NCI-H446 treated with DMSO at 0.1 percent for 48 hours (cell line): ENCODE measurements around the gene HOXC13.

ENCODE experiments used
- DNase-seq: peaks from one replicate; lab custom pipeline; 2025; lab: John Stamatoyannopoulos, UW

HOXC13 gene

DNA sequence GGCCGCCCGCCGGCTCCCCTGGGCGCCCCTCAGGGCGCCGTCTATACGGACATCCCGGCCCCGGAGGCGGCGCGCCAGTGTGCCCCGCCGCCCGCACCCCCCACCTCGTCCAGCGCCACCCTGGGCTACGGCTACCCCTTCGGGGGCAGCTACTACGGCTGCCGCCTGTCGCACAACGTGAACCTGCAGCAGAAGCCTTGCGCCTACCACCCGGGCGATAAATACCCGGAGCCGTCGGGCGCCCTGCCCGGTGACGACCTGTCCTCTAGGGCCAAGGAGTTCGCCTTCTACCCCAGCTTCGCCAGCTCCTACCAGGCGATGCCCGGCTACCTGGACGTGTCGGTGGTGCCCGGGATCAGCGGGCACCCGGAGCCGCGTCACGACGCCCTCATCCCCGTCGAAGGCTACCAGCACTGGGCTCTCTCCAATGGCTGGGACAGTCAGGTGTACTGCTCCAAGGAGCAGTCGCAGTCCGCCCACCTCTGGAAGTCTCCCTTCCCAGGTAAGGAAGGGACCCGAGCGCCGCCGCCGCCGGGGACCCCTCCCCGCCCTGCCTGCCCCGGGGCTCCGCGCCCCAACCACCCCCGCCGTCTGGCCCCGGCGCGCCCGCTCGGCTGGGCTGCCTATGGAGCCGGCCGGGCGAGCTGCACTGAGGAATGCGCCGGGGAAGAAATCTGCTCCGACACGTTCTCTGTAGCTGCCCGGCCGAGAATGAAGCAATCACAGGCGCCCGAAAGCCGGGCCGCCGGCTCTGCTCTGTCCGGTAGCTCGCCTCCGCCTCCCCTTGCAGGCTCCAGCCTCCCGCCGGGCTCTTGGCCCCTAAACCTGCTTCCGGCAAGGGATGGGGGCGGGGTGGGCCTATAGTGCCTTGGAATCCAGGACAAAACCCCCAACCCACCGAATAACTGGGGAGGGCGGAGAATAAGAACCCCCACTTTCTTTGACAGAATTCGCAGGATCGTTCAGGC lies 794 bp downstream of the HOXC13 start:
- DNase-seq, result no peak

DNA sequence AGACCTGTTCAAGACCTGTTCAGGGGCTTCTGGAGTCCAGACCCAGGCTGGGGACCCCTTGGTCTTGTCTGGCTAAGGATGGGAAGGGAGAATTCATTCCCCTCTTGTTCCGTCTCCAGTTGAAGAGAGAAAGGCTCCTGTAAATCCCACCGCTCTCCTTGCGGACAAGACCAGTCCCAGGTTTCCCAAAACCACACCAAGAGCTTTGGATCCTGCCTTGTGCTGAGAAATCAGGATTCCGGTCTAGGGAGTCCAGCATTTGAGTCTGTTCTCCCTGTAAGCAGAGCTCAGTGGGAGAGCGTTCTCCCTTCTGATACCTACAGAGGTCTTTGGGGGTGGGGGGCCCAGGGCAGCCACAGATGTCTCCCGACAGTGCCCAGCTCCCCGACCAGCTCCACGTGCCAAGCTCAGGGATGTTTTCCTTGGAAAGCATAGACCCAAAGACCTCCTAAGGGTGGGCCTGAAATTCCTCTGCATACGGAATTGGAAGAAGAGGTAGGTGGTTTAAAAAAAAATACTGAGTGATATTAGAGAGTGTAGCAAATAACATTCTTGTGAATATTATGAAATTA lies 1.9 kb downstream of the HOXC13 start:
- DNase-seq, result no peak

GRCh38 chr12:53941187-53941586 lies 2.6 kb downstream of the HOXC13 start:
- no peak for DNase-seq

DNA sequence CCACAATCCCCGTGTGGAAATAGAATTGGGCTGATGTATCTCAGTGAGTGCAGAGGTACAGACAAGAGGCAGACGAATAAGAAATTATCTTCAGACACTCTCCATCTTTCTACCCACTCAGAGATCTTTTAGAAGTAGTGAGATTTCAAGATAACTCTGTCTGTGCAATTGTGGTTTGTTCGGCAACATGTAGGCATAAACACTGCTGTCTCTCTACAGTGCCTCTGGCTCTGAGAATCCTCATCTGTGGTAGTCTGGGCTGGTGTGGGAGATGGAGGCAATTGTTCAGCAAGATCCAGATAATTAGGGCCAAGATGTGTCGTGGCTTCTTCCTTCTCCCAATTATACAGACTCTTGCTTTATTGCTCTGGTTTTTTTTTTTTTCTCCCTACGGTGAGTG lies 3.1 kb downstream of the HOXC13 start:
- DNase-seq, result no peak

- no peak for DNase-seq
These were observed 3.9 kb downstream of the HOXC13 start for GRCh38 chr12:53942467-53942997.

GRCh38 chr12:53944209-53944608 lies 5.6 kb downstream of the HOXC13 start:
- DNase-seq, result no peak

DNA sequence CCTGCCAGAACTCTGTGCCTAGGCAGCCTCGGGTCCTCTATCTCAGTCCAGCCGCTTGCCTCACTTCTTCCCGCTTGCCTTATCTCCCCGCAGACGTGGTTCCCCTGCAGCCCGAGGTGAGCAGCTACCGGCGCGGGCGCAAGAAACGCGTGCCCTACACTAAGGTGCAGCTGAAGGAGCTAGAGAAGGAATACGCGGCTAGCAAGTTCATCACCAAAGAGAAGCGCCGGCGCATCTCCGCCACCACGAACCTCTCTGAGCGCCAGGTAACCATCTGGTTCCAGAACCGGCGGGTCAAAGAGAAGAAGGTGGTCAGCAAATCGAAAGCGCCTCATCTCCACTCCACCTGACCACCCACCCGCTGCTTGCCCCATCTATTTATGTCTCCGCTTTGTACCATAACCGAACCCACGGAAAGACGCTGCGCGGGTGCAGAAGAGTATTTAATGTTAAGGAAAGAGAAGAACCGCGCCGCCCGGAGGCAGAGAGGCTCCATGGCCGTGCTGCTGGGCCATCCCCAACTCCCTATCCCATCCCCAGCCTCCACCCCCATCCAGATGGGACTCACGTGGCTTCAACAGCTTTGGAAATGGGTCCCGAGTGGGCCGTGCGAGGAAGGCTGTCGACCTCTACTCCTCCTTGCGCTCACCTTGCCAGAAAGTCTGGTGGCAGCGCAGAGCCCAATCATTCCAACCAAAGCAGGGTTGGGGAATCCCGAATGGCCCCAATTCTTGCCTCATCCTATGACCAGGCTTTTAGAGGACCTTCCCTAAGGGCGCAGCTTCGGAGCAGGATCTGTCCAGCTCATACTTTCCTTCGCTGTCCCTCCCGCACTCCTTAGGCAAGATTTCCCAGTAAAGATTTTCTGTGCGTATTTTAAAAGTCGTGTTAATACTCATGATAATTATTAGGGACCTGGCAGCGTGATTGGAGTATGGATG lies 6.5 kb downstream of the HOXC13 start:
- no peak for DNase-seq

DNA sequence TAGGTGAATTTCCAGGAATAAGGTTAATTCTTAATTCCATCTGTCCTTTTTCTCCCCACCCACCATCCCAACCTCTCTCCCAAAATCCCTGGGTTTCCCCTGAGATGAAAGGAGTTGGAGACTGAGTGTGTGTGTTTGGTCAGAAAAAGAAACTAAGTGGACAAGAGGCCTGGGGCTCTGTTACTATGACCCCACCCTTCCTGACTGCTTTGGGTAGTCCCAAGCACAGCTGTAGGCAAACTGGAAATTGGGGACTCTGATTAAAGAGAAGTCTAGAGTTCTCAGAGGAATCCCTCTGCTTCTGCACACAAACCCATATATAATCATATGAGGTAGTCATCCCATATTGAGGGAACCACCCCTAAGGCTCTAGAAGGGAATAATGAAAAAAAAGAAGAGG lies 9.1 kb downstream of the HOXC13 start:
- DNase-seq, result no peak

- DNase-seq, result no peak
These were observed 10.3 kb downstream of the HOXC13 start for GRCh38 chr12:53948650-53949593.

DNA sequence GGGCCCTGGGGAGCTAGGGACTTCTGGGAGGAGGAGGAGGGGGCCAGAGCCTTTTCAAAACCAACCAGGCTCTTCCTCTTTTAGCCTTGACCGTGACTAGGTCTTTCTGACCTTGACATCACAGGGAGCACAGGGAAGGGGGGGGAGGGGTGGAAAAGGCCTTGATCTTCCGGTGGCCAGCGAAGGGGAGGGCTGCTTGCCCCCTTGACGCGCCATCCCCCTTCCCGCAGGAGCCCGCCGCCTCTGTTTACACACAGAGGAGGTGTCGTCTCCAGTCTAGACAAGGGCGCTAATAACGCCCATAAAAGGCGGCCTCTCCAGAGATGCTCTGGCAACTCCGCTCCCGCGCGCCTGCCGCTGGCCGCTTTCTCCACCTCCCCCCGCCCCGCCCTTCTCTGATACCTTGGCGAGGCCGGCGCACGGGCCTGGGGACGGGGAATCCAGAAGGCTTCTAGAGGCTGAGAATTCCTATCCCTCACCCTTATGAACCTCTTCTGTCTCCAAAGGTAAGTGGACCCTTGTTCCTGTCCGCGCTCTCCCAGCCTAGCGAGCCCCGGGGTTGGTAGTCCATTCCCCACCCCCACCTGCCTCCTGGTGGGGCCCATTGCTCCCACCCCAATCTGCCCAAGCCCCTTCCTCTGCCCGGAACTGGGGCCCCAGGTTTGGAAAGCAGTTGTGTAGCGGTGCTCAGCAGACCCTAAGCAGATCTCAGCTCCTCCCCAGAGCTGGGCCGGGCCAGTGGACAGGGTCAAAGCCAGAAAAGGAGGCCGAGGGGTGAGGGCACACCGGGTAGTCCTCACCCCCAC lies 11.2 kb downstream of the HOXC13 start:
- no peak for DNase-seq

GRCh38 chr12:53950437-53950773 lies 11.8 kb downstream of the HOXC13 start:
- DNase-seq, result no peak

- no peak for DNase-seq
These were observed 12.4 kb downstream of the HOXC13 start for GRCh38 chr12:53950789-53951576.

GRCh38 chr12:53951577-53952334 lies 13.1 kb downstream of the HOXC13 start:
- no peak for DNase-seq

DNA sequence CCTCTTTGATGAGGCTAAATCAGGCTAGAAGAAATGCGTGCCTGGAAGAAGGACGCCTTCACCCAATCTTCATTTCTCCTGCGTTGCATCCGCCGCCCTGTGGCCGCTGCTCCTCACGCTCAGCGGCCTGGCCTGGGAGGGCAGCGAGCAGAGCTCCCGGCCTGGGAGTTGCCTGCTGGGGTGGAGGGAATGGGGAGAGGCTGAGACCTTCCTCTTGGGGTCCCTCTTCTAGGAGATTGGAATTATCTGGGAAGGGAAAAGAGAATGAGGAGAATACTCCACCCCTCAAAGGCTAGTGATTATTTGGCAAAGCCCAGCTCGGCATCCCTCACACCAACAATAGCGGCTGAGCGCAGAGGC lies 13.7 kb downstream of the HOXC13 start:
- no peak for DNase-seq

DNA sequence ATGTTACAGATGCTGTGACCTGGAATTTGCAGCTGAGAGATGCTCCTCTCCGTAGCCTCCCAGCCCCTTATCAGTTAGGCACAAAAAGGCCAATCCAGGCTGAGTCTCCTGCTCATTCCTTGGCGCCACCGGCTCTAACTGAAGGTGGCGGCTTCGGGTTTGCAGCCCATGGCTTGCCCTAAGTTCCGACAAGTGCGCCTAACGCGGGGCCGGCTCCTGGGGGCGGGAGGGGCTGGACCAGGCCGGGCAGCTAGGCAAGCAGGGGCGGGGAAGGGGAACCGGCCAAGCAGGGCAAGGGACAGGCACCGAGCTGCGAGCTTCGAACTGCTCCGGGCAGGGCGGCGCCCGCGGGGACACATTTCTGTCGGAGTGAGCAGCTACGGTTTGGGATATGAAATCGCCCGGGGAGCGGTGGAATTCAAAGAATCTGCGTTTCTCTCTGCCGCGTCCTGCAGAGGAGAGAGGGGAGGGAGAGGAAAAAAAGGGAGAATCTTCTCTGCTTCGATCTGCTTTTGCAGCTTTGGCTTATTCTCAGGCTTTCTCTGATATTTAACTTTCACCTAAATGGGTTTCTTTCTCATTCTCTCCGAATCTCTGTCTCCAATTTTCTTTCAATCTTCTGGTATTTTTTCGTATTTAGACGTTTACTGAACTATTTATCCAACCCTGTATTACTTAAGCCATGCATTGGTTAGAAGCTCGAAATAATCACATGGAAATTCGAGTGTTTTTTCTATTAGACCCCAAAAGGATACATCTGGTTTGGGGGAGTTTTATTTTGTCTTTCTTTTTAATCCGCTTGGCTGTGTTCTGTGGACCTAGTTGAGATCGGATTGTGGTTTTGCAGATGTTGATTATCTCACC lies 14.5 kb downstream of the HOXC13 start:
- no peak for DNase-seq

DNA sequence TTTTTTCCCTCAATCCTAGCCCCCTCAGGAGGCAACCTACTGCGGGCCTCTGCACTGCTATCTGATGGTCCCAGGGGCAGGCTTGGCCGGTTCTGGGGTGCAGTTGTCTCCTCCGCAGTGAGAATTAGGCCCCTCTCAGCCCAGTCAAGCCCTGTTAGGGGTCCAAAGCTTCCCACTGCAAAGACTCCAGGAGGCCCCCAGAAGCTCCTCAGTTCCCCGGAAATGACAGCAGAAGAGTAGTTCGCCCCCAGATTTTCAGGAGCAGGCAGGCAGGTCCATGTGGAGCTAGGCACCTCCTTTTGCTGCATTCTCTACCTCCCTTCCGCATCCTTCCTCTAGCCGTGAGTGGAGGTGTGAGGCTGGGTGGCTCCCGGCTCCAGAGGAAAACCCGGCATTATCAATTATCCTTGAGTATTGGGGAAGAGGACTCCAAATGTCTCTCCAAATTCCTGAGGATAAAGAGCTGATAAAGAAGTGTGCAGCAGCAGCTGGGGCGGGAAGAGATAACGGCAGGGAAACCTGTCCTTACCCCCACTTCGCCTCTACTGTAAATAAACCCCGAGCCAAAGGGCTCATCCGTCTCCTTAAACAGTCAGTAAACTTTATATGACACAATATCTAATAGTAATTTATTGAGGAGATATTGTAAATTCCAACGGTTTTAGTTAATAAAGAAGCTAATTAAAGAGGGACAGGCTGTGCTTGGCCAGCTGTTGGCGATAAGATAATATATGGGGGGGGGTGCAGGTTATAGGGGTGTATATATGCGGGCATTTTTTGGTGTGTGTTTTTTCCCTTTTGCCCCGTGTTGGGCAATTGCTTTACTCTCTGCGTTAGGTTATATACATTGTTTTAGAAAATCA lies 15.4 kb downstream of the HOXC13 start:
- DNase-seq, result no peak

DNA sequence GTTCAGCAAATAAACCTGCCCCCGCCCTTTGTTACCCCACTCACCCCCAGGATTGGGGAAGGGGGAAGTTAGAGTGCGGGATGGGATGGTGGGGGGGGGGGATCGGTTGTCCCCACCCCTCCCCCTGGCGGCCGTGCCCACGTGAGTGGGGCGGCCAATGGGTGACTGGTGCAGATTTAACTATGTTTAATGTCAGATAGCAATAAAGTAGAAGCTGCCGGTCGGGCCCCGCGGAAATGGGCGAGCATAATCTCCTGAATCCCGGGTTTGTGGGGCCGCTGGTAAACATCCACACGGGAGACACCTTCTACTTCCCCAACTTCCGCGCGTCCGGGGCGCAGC lies 16.0 kb downstream of the HOXC13 start, which contains the start of gene HOXC12:
TSS of gene HOXC12 (plus strand) at position 210 of the 342 bp plus-strand sequence. CDS start at position 237, 27 bp downstream.
- DNase-seq, result no peak
